GM21526 (cell line): ENCODE data around the gene CSNK1E.

ENCODE experiments used
- ATAC-seq: cut with Tn5 transposase; IDR thresholded peaks from one replicate; pipeline ENCODE4 v1.9.1; 2021; ENCODE audit warnings: moderate library complexity; ENCODE audit not compliant: unreplicated experiment, low FRiP score

Gene CSNK1E

GRCh38 chr22:38257650-38258250 lies 59.5 kb downstream of the CSNK1E start:
- no peak for ATAC-seq

GRCh38 chr22:38257181-38257580 lies 60.1 kb downstream of the CSNK1E start:
- no peak for ATAC-seq

GRCh38 chr22:38255697-38256096 lies 61.5 kb downstream of the CSNK1E start:
- no peak for ATAC-seq

GRCh38 chr22:38251341-38251692 lies 65.9 kb downstream of the CSNK1E start:
- no peak for ATAC-seq

GRCh38 chr22:38250643-38251340 lies 66.4 kb downstream of the CSNK1E start:
- no peak for ATAC-seq

GRCh38 chr22:38249803-38250642 lies 67.2 kb downstream of the CSNK1E start:
- ATAC-seq: no peak

- no peak for ATAC-seq
These were observed 67.9 kb downstream of the CSNK1E start for GRCh38 chr22:38249301-38249700.

- ATAC-seq: no peak
These were observed 69.0 kb downstream of the CSNK1E start for GRCh38 chr22:38248280-38248679.

- ATAC-seq: no peak
These were observed 69.5 kb downstream of the CSNK1E start for GRCh38 chr22:38247713-38248112.

GRCh38 chr22:38246692-38247091 lies 70.5 kb downstream of the CSNK1E start:
- ATAC-seq: no peak

GRCh38 chr22:38246046-38246658 lies 71.1 kb downstream of the CSNK1E start:
- no peak for ATAC-seq

- no peak for ATAC-seq
These were observed 73.1 kb downstream of the CSNK1E start for GRCh38 chr22:38244106-38244505.

GRCh38 chr22:38243007-38243765 lies 74.0 kb downstream of the CSNK1E start:
- no peak for ATAC-seq

GRCh38 chr22:38240734-38241252 lies 76.4 kb downstream of the CSNK1E start:
- no peak for ATAC-seq
